Liver (tissue), 3 donors: Measurements from ENCODE around the gene DLG4.

Experiments used
- ATF3 ChIP-seq: IDR thresholded peaks from 2 replicates; pipeline ENCODE4 v1.6.1; 2016; ENCODE audit warnings: antibody characterized with exemption
- CTCF ChIP-seq: fragments of 150-350 bp; IDR thresholded peaks from 2 replicates; pipeline ENCODE4 v1.5.1; 2017; ENCODE audit warnings: improper control_type of control experiment, low read depth, low read length; ENCODE audit not compliant: missing input control
- REST ChIP-seq: IDR thresholded peaks from 2 replicates; pipeline ENCODE4 v1.6.1; 2016; ENCODE audit warnings: antibody characterized with exemption, mild to moderate bottlenecking
- donor health status: healthy.
- donor health status: healthy.

GRCh38 chr17:7258731-7259554 lies 39.3 kb upstream of the DLG4 start:
- TF ChIP-seq REST (peak; percentile 79), ATF3 (peak; percentile 86), CTCF (no peak)
